ENCODE measurements around the gene NUTM1. TPM values are rescaled to one million over a fixed set of nuclear protein-coding genes. Genes with fewer than 3 reads are reported as not detected.

Gene NUTM1
- total and polyA plus RNA-seq, 2 of the 13 experiments (the other 11 are each of a cell fraction or from before 2014, with no cell fraction given) = not detected

- TF ChIP-seq, protein P1, sequence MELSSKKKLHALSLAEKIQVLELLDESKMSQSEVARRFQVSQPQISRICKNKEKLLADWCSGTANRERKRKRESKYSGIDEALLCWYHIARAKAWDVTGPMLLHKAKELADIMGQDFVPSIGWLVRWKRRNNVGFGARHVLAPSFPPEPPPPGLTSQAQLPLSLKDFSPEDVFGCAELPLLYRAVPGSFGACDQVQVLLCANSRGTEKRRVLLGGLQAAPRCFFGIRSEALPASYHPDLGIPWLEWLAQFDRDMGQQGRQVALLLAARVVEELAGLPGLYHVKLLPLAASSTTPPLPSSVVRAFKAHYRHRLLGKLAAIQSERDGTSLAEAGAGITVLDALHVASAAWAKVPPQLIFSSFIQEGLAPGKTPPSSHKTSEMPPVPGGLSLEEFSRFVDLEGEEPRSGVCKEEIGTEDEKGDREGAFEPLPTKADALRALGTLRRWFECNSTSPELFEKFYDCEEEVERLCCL (CRISPR knock-in tag; IDR thresholded peaks at IDR 0.05; ENCODE audit: borderline replicate concordance) = no peak
- TF ChIP-seq ZFP62 (CRISPR knock-in tag; IDR thresholded peaks at IDR 0.05) (no peak), FOXO1 (CRISPR knock-in tag; IDR thresholded peaks at IDR 0.05) (no peak; the same call in 1 of the 2 replicates), ZNF710 (CRISPR knock-in tag; IDR thresholded peaks at IDR 0.05; ENCODE audit: borderline replicate concordance) (peak; percentile 81; the same call in 1 of the 2 replicates), ZBTB37 (CRISPR knock-in tag; IDR thresholded peaks at IDR 0.05) (no peak), REXO4 (CRISPR knock-in tag; IDR thresholded peaks at IDR 0.05; ENCODE audit: borderline replicate concordance) (no peak), SCMH1 (CRISPR knock-in tag; IDR thresholded peaks at IDR 0.05; ENCODE audit: borderline replicate concordance) (no peak), NPAS2 (CRISPR knock-in tag; IDR thresholded peaks at IDR 0.05; ENCODE audit: borderline replicate concordance) (no peak), ZNF451 (CRISPR knock-in tag; IDR thresholded peaks at IDR 0.05) (no peak), SRSF4 (IDR thresholded peaks at IDR 0.05; ENCODE audit: low read depth, low read length, poor library complexity, severe bottlenecking) (no peak), HINFP (CRISPR knock-in tag; IDR thresholded peaks at IDR 0.05; ENCODE audit: low read depth) (peak; percentile 76; the same call in 1 of the 2 replicates), RCOR2 (CRISPR knock-in tag; IDR thresholded peaks at IDR 0.05) (no peak), ZNF431 (CRISPR knock-in tag; IDR thresholded peaks at IDR 0.05; ENCODE audit: borderline replicate concordance, low read depth) (no peak), ZBTB42 (CRISPR knock-in tag; IDR thresholded peaks at IDR 0.05) (peak; percentile 83; the same call in 1 of the 2 replicates), ZNF629 (CRISPR knock-in tag; conservative IDR thresholded peaks at IDR 0.05) (no peak), SOX5 (CRISPR knock-in tag; IDR thresholded peaks at IDR 0.05; ENCODE audit: borderline replicate concordance) (no peak), ZNF557 (CRISPR knock-in tag; IDR thresholded peaks at IDR 0.05) (no peak), ARID2 (CRISPR knock-in tag; IDR thresholded peaks at IDR 0.05; ENCODE audit: borderline replicate concordance) (0 out of 2 replicates have a peak, but pooled peaks have one; percentile 34), TEAD2 (CRISPR knock-in tag; IDR thresholded peaks at IDR 0.05) (no peak)
- TF ChIP-seq, protein P2, sequence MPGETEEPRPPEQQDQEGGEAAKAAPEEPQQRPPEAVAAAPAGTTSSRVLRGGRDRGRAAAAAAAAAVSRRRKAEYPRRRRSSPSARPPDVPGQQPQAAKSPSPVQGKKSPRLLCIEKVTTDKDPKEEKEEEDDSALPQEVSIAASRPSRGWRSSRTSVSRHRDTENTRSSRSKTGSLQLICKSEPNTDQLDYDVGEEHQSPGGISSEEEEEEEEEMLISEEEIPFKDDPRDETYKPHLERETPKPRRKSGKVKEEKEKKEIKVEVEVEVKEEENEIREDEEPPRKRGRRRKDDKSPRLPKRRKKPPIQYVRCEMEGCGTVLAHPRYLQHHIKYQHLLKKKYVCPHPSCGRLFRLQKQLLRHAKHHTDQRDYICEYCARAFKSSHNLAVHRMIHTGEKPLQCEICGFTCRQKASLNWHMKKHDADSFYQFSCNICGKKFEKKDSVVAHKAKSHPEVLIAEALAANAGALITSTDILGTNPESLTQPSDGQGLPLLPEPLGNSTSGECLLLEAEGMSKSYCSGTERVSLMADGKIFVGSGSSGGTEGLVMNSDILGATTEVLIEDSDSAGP (CRISPR knock-in tag; IDR thresholded peaks at IDR 0.05; ENCODE audit: borderline replicate concordance) = peak; percentile 87; the same call in 1 of the 2 replicates
Observed at GRCh38 chr15:34367101-34368081, 24.3 kb downstream of the NUTM1 start, which contains the start of gene LPCAT4 (continued).
